Astrocyte (in vitro differentiated cells and primary cell): ENCODE measurements around the gene ADAMTS16. TPM values are rescaled to one million over a fixed set of nuclear protein-coding genes. Genes with fewer than 3 reads are reported as not detected.

Experiments
- DNase-seq: peaks from one replicate; pipeline ENCODE4 v3.0.0-alpha.2; 2010; ENCODE audit warnings: low read depth
- FAIRE-seq: peaks from 2 replicates; lab custom pipeline; 2011; peaks lifted over from hg19 to GRCh38; lab: Jason Lieb, UNC
- H2AFZ ChIP-seq: 2 replicates; pipeline ENCODE4 v1.6.0; 2012; ENCODE audit warnings: low read depth, low read length, inconsistent platforms
- H3K27ac ChIP-seq: 2 replicates; pipeline ENCODE4 v1.5.1; 2011; ENCODE audit warnings: low read depth, low read length, inconsistent platforms
- H3K27me3 ChIP-seq: 2 replicates; pipeline ENCODE4 v1.6.0; 2011; ENCODE audit warnings: low read length, inconsistent platforms; ENCODE audit not compliant: insufficient read depth
- H3K36me3 ChIP-seq: 2 replicates; pipeline ENCODE4 v1.5.1; 2011; ENCODE audit warnings: low read length, inconsistent platforms; ENCODE audit not compliant: insufficient read depth
- H3K4me1 ChIP-seq: 2 replicates; pipeline ENCODE4 v1.5.1; 2011; ENCODE audit warnings: low read length, inconsistent platforms; ENCODE audit not compliant: insufficient read depth
- H3K4me2 ChIP-seq: 2 replicates; pipeline ENCODE4 v1.6.0; 2012; ENCODE audit warnings: low read length, inconsistent platforms
- H3K4me3 ChIP-seq: 2 replicates; pipeline ENCODE4 v1.5.1; 2011; ENCODE audit warnings: low read depth, mild to moderate bottlenecking, low read length, inconsistent platforms; ENCODE audit not compliant: insufficient read depth
- H3K79me2 ChIP-seq: 2 replicates; pipeline ENCODE4 v1.6.0; 2012; ENCODE audit warnings: mild to moderate bottlenecking, low read length, inconsistent platforms; ENCODE audit not compliant: insufficient read depth
- H3K9ac ChIP-seq: 2 replicates; pipeline ENCODE4 v1.6.0; 2012; ENCODE audit warnings: mild to moderate bottlenecking, low read length, inconsistent platforms
- H3K9me3 ChIP-seq: 2 replicates; pipeline ENCODE4 v1.5.1; 2012; ENCODE audit warnings: low read depth, mild to moderate bottlenecking, low read length, inconsistent platforms; ENCODE audit not compliant: insufficient read depth
- H4K20me1 ChIP-seq: 2 replicates; pipeline ENCODE4 v1.6.0; 2012; ENCODE audit warnings: low read length, inconsistent platforms; ENCODE audit not compliant: insufficient read depth
- H3K27ac Mint-ChIP-seq: one replicate; pipeline ENCODE4 v1.8.0; 2021; ENCODE audit warnings: mild to moderate bottlenecking, mixed read lengths; ENCODE audit not compliant: unreplicated experiment
- H3K27me3 Mint-ChIP-seq: one replicate; pipeline ENCODE4 v1.8.0; 2021; ENCODE audit warnings: low read depth, mixed read lengths; ENCODE audit not compliant: unreplicated experiment
- H3K36me3 Mint-ChIP-seq: one replicate; pipeline ENCODE4 v1.8.0; 2021; ENCODE audit warnings: low read depth, mixed read lengths; ENCODE audit not compliant: unreplicated experiment
- H3K4me1 Mint-ChIP-seq: one replicate; pipeline ENCODE4 v1.8.0; 2021; ENCODE audit warnings: low read depth, mixed read lengths; ENCODE audit not compliant: unreplicated experiment
- H3K4me3 Mint-ChIP-seq: one replicate; pipeline ENCODE4 v1.8.0; 2021; ENCODE audit warnings: mild to moderate bottlenecking, moderate library complexity, mixed read lengths; ENCODE audit not compliant: unreplicated experiment
- H3K9me3 Mint-ChIP-seq: one replicate; pipeline ENCODE4 v1.8.0; 2021; ENCODE audit warnings: mild to moderate bottlenecking, mixed read lengths; ENCODE audit not compliant: unreplicated experiment
- EZH2 ChIP-seq: IDR thresholded peaks from 2 replicates; pipeline ENCODE4 v1.6.1; 2012; ENCODE audit warnings: mild to moderate bottlenecking, low read length, inconsistent platforms; ENCODE audit not compliant: insufficient read depth
- total RNA-seq: library from RNA; stranded (reverse); gene quantifications from 2 replicates; pipeline ENCODE4 v1.2.1, GENCODE V29; 2021
- TF ChIP-seq, protein P1 (sequence below): IDR thresholded peaks from 2 replicates; pipeline ENCODE4 v1.5.1; 2011; ENCODE audit warnings: low read depth, mild to moderate bottlenecking, inconsistent platforms, low read length, moderate library complexity; ENCODE audit not compliant: insufficient read depth

ADAMTS16 gene
- total RNA-seq, 1 donor from 2014 or later, result 5.7 TPM

GRCh38 chr5:5139336-5139776 lies 774 bp upstream of the ADAMTS16 start:
- FAIRE-seq, result no peak
- DNase-seq, result no peak
- peaks cover 2% of the 10 kb centered on the region for H3K9me3 Mint-ChIP-seq
- peaks cover 16% of the 10 kb centered on the region for H3K27me3 Mint-ChIP-seq
- Histone ChIP-seq H3K27ac (no peak overlapping the region), H3K27me3 (peaks cover 2% of the 10 kb centered on the region), H3K4me2 (peak overlapping the region; percentile 89), H3K36me3 (peaks cover 3% of the 10 kb centered on the region), H3K4me3 (peak overlapping the region; percentile 62), H3K9me3 (no peaks in the 10 kb centered on the region), H2AFZ (peak overlapping the region; percentile 92), H3K4me1 (peaks cover 18% of the 10 kb centered on the region), H4K20me1 (no peaks in the 10 kb centered on the region), H3K9ac (peak overlapping the region; percentile 73), H3K79me2 (peaks cover 26% of the 10 kb centered on the region)
- no peak for TF ChIP-seq EZH2
- TF ChIP-seq, protein P1, sequence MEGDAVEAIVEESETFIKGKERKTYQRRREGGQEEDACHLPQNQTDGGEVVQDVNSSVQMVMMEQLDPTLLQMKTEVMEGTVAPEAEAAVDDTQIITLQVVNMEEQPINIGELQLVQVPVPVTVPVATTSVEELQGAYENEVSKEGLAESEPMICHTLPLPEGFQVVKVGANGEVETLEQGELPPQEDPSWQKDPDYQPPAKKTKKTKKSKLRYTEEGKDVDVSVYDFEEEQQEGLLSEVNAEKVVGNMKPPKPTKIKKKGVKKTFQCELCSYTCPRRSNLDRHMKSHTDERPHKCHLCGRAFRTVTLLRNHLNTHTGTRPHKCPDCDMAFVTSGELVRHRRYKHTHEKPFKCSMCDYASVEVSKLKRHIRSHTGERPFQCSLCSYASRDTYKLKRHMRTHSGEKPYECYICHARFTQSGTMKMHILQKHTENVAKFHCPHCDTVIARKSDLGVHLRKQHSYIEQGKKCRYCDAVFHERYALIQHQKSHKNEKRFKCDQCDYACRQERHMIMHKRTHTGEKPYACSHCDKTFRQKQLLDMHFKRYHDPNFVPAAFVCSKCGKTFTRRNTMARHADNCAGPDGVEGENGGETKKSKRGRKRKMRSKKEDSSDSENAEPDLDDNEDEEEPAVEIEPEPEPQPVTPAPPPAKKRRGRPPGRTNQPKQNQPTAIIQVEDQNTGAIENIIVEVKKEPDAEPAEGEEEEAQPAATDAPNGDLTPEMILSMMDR, result no peak
- peak overlapping the region; percentile 82 for H3K4me3 Mint-ChIP-seq
- no peak overlapping the region for H3K27ac Mint-ChIP-seq
- peaks cover 4% of the 10 kb centered on the region for H3K4me1 Mint-ChIP-seq
- H3K36me3 Mint-ChIP-seq, result peaks cover 4% of the 10 kb centered on the region

DNA sequence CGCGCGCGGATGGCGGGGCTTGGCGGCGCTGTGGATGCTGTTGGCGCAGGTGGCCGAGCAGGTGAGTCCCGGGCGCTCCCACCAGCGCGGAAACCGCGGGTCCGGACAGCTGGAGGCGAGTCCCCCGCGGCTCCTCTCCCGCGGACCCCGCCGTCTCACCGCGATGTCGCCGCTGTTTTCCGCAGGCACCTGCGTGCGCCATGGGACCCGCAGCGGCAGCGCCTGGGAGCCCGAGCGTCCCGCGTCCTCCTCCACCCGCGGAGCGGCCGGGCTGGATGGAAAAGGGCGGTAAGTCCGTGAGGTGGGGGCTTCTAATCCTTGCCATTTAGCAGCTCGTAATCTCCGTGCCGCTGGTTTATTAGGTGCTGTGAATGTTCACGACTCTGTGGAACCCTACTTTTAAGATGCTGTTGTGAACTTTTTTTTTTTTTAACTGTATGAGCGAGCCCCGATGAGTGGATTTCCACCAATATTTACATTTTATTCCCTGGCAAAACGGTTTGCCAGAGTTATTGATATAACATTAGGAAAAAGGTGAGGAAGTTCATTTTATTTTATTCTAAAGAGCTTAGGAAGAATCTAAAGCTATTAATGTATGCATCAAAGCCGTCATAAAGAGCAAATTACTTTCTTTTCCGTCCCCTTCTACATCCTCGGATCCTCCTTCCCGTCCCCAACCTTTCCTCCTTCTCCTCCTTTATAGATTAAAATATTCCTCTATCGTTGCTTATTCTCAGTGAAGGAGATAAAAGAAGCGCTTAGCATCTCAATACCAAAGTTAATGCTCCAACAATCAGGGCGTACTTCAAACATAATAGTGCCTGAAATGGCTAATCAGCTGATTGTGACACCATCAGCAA lies 579 bp downstream of the ADAMTS16 start:
- Histone ChIP-seq H3K4me3 (peak overlapping the region; percentile 67), H3K9me3 (no peaks in the 10 kb centered on the region), H2AFZ (peak overlapping the region; percentile 59), H3K79me2 (peaks cover 26% of the 10 kb centered on the region), H3K4me1 (peaks cover 23% of the 10 kb centered on the region), H3K36me3 (peaks cover 3% of the 10 kb centered on the region), H3K27ac (no peak overlapping the region), H3K9ac (peak overlapping the region; percentile 73), H3K4me2 (peak overlapping the region; percentile 89), H4K20me1 (no peaks in the 10 kb centered on the region), H3K27me3 (peaks cover 2% of the 10 kb centered on the region)
- FAIRE-seq, result no peak
- H3K4me3 Mint-ChIP-seq, result peak overlapping the region; percentile 85
- no peak for TF ChIP-seq EZH2
- TF ChIP-seq, protein P1, result no peak
- DNase-seq, result no peak
- H3K27me3 Mint-ChIP-seq, result peaks cover 16% of the 10 kb centered on the region
- H3K9me3 Mint-ChIP-seq, result peaks cover 2% of the 10 kb centered on the region
- H3K27ac Mint-ChIP-seq, result peak overlapping the region; percentile 30
- H3K36me3 Mint-ChIP-seq, result peaks cover 6% of the 10 kb centered on the region
- H3K4me1 Mint-ChIP-seq, result peaks cover 7% of the 10 kb centered on the region

GRCh38 chr5:5141339-5141599 lies 1.1 kb downstream of the ADAMTS16 start:
- Histone ChIP-seq H3K9me3 (no peaks in the 10 kb centered on the region), H2AFZ (peak overlapping the region; percentile 29), H3K27ac (no peak overlapping the region), H3K36me3 (peaks cover 3% of the 10 kb centered on the region), H3K79me2 (peaks cover 28% of the 10 kb centered on the region), H3K4me1 (peaks cover 26% of the 10 kb centered on the region), H3K9ac (peak overlapping the region; percentile 73), H4K20me1 (no peaks in the 10 kb centered on the region), H3K4me2 (peak overlapping the region; percentile 89), H3K27me3 (peaks cover 2% of the 10 kb centered on the region), H3K4me3 (peak overlapping the region; percentile 67)
- Mint-ChIP-seq H3K4me1 (peaks cover 12% of the 10 kb centered on the region), H3K4me3 (peak overlapping the region; percentile 85), H3K9me3 (peaks cover 2% of the 10 kb centered on the region), H3K36me3 (peaks cover 9% of the 10 kb centered on the region), H3K27me3 (peaks cover 16% of the 10 kb centered on the region), H3K27ac (no peak overlapping the region)
- TF ChIP-seq, protein P1, result no peak
- no peak for TF ChIP-seq EZH2
- DNase-seq (no peak), FAIRE-seq (no peak)
